Testis (tissue), 3 donors: ENCODE results near the gene BBS12. TPM values are rescaled to one million over a fixed set of nuclear protein-coding genes. Genes with fewer than 3 reads are reported as not detected.

ENCODE experiments used
- DNase-seq: peaks from one replicate; pipeline ENCODE4 v3.0.0-alpha.2; 2019
- H3K27ac ChIP-seq, 2 donors: fragments of 200-600 bp; sonication (generic); one replicate each; pipeline ENCODE4 v1.5.1; 2019
- H3K27me3 ChIP-seq: fragments of 200-600 bp; sonication (generic); one replicate; pipeline ENCODE4 v1.5.1; 2019
- H3K36me3 ChIP-seq: fragments of 200-600 bp; sonication (generic); one replicate; pipeline ENCODE4 v1.5.1; 2017; ENCODE audit warnings: low read depth; ENCODE audit errors: missing control alignments
- H3K4me1 ChIP-seq: fragments of 200-600 bp; sonication (generic); one replicate; pipeline ENCODE4 v1.5.1; 2019
- H3K4me3 ChIP-seq, 2 donors: fragments of 200-600 bp; sonication (generic); one replicate each; pipeline ENCODE4 v1.5.1; 2017 to 2019
- H3K9me3 ChIP-seq: fragments of 200-600 bp; sonication (generic); one replicate; pipeline ENCODE4 v1.5.1; 2017
- CTCF ChIP-seq, 3 experiments: fragments of 450-650 bp in 2 of 3; fragments of 200-600 bp in 1 of 3; sonication (generic) in 1 of 3; IDR thresholded peaks; one replicate each; pipeline ENCODE4 v1.5.1; 2016 to 2019; ENCODE audit warnings: antibody characterized with exemption in 3 of 3, mild to moderate bottlenecking in 2 of 3, moderate library complexity in 1 of 3
- POLR2A ChIP-seq: fragments of 450-650 bp; IDR thresholded peaks from one replicate; pipeline ENCODE4 v1.6.1; 2017; ENCODE audit warnings: antibody characterized with exemption, mild to moderate bottlenecking, moderate library complexity
- WGBS, 2 donors: methylation state at CpG; one replicate each; pipeline ENCODE4 v1.1.5; 2018; 5-methylcytosine and 5-hydroxymethylcytosine counted together
- intact Hi-C: fragments of 100-400 bp; cut with DNase I; formaldehyde crosslinking; loops from one replicate; pipeline ENCODE4 v1.15.1; 2023; ENCODE audit warnings: low total_unique reads
- polyA plus RNA-seq: library from polyadenylated mRNA; stranded (reverse); fragments of 350-450 nt; fragmentation: Illumina TruSeq; extraction: RNeasy Lipid Tissue Mini Kit (QIAGEN cat#74804); gene quantifications from one replicate; pipeline ENCODE4 v1.2.3, GENCODE V29; 2014; ENCODE audit warnings: low read depth, low replicate concordance; ENCODE audit not compliant: insufficient read depth
- total RNA-seq, 2 donors: library from RNA; depleted of rRNA; stranded (reverse); fragments of >200 nt; gene quantifications; one replicate each; pipeline ENCODE4 v1.2.3, GENCODE V29; 2016

Gene BBS12
- total and polyA plus RNA-seq, 3 donors from 2014 or later = 5.0 to 15.7 (median 7.5) TPM

- no peaks in the 10 kb centered on the region for H3K9me3 ChIP-seq
- H3K4me3 ChIP-seq = no peak overlapping the region
- H3K36me3 ChIP-seq = no peaks in the 10 kb centered on the region
- intact Hi-C loops = no loop called here
- TF ChIP-seq POLR2A (no peak), CTCF (IDR thresholded peaks at IDR 0.05) (no peak)
- H3K27ac ChIP-seq = no peak overlapping the region
- no peak for DNase-seq
- no peaks in the 10 kb centered on the region for H3K27me3 ChIP-seq
- peaks cover under 1% of the 10 kb centered on the region for H3K4me1 ChIP-seq
- WGBS, 2 donors = 80 to 98% methylated on average over 3 to 4 of the region's 4 CpGs
These were observed 27.5 kb upstream of the BBS12 start for GRCh38 chr4:122705009-122705408.

GRCh38 chr4:122705547-122706117 lies 26.9 kb upstream of the BBS12 start:
- no peaks in the 10 kb centered on the region for H3K36me3 ChIP-seq

DNA sequence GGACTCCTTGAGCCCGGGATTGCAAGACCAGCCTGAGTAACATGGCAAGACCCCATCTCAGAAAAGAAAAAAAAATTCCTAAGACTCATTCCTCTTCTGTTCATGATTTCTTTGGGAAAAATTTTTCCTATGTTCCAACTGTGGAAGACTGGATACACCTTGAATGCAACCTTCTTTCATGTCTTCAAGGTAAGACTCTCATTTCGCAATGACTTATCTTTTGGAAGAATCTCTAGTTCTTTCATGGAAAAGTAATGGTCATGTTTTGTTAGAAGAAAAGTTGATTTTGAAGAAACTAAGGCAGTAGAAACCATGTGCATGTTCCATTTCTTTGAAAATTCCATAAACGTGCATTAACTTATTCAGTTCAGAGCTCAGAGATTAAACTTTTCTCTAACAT lies 26.0 kb upstream of the BBS12 start:
- Histone ChIP-seq H3K4me1 (no peaks in the 10 kb centered on the region), H3K27me3 (no peaks in the 10 kb centered on the region), H3K4me3 (no peak overlapping the region), H3K9me3 (no peaks in the 10 kb centered on the region), H3K36me3 (no peaks in the 10 kb centered on the region), H3K27ac (no peak overlapping the region)
- DNase-seq = no peak
- 91 to 95% methylated on average over 3 of the region's 3 CpGs for WGBS, 2 donors
- no peak for TF ChIP-seq CTCF (IDR thresholded peaks at IDR 0.05)
- no peak for TF ChIP-seq POLR2A
- intact Hi-C loops = no loop called here

More at GRCh38 chr4:122705547-122706117, 26.9 kb upstream of the BBS12 start:
- Histone ChIP-seq H3K9me3 (no peaks in the 10 kb centered on the region), H3K4me3 (no peak overlapping the region), H3K4me1 (no peaks in the 10 kb centered on the region), H3K27ac (no peak overlapping the region), H3K27me3 (no peaks in the 10 kb centered on the region)
- no peak for TF ChIP-seq POLR2A
- no peak for TF ChIP-seq CTCF (IDR thresholded peaks at IDR 0.05)
- intact Hi-C loops = no loop called here
- DNase-seq = no peak
- 64 to 75% methylated on average over 1 of the region's 1 CpG for WGBS, 2 donors

DNA sequence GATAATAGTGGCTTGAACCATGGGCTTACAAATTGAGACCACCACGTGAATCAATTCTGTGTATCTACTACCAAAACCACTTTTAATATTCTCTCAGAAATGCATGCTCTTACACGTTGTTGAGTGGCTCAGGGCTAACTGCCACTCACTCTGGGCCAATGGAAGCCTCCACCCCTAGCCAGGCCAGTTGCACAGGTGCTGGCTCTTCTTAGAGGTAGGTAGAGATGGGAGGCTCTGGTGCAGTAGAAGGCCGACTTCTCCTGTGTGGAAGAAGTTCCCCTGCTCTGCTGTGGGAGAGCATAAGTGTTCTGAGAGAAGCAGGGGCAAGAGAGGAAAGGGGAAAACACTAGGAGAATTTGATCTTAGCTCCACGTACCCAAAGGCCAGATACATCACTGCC lies 25.0 kb upstream of the BBS12 start:
- 86 to 93% methylated on average over 4 of the region's 4 CpGs for WGBS, 2 donors
- H3K4me1 ChIP-seq = no peaks in the 10 kb centered on the region
- TF ChIP-seq POLR2A (no peak), CTCF (IDR thresholded peaks at IDR 0.05) (no peak)

GRCh38 chr4:122709236-122709635 lies 23.3 kb upstream of the BBS12 start:
- H3K4me3 ChIP-seq = no peak overlapping the region
- intact Hi-C loops = no loop called here
- TF ChIP-seq POLR2A = no peak
- TF ChIP-seq CTCF (IDR thresholded peaks at IDR 0.05) = no peak

More for the DNA sequence above, 25.0 kb upstream of the BBS12 start:
- intact Hi-C loops = no loop called here
- H3K4me3 ChIP-seq = no peak overlapping the region
- no peaks in the 10 kb centered on the region for H3K9me3 ChIP-seq
- no peak for DNase-seq
- H3K27me3 ChIP-seq = no peaks in the 10 kb centered on the region
- H3K27ac ChIP-seq = no peak overlapping the region
- H3K36me3 ChIP-seq = no peaks in the 10 kb centered on the region

More at GRCh38 chr4:122709236-122709635, 23.3 kb upstream of the BBS12 start:
- H3K4me1 ChIP-seq = no peaks in the 10 kb centered on the region
- DNase-seq = no peak
- H3K9me3 ChIP-seq = no peaks in the 10 kb centered on the region
- H3K27ac ChIP-seq = no peak overlapping the region
- no peaks in the 10 kb centered on the region for H3K27me3 ChIP-seq
- H3K36me3 ChIP-seq = no peaks in the 10 kb centered on the region
